Prostate gland (tissue), 2 donors: ENCODE measurements around the gene ZGPAT. TPM values are rescaled to one million over a fixed set of nuclear protein-coding genes. Genes with fewer than 3 reads are reported as not detected.
"Not testable (repeated sequence)": the region's sequence is repeated elsewhere in the genome, so short reads cannot be mapped to it uniquely, and the experiment has no call there.

ENCODE experiments used
- DNase-seq: peaks from one replicate; pipeline ENCODE4 v3.0.0-alpha.2; 2019; ENCODE audit warnings: low spot score
- H3K27ac ChIP-seq, 2 donors: fragments of 200-600 bp; sonication (generic); 2 replicates each; pipeline ENCODE4 v1.5.1; 2017 to 2019
- H3K27me3 ChIP-seq: fragments of 200-600 bp; sonication (generic); replicated peaks from 2 replicates; pipeline ENCODE4 v1.5.1; 2019; ENCODE audit not compliant: insufficient read depth
- H3K36me3 ChIP-seq, 2 donors: fragments of 200-600 bp; sonication (generic); 1 replicate in 1 of 2; 2 replicates in 1 of 2; pipeline versions ENCODE4 v1.5.1 to v1.8.1; 2017 to 2019
- H3K4me1 ChIP-seq: fragments of 200-600 bp; sonication (generic); replicated peaks from 2 replicates; pipeline ENCODE4 v1.5.1; 2019
- H3K4me3 ChIP-seq, 2 donors: fragments of 200-600 bp; sonication (generic); 2 replicates each; pipeline ENCODE4 v1.5.1; 2017 to 2019
- H3K9me3 ChIP-seq: fragments of 200-600 bp; sonication (generic); 2 replicates; pipeline ENCODE4 v1.5.1; 2017
- POLR2A ChIP-seq: fragments of 450-650 bp; IDR thresholded peaks from one replicate; pipeline ENCODE4 v1.6.1; 2016; ENCODE audit warnings: antibody characterized with exemption, mild to moderate bottlenecking
- POLR2AphosphoS5 ChIP-seq: sonication (generic); formaldehyde crosslinking; IDR thresholded peaks from one replicate; pipeline ENCODE4 v1.6.1; 2017; ENCODE audit warnings: antibody characterized with exemption
- whole genome bisulfite sequencing: methylation state at CpG from one replicate; pipeline ENCODE4 v1.1.5; 2018; 5-methylcytosine and 5-hydroxymethylcytosine counted together
- intact Hi-C: fragments of 100-400 bp; cut with DNase I; formaldehyde crosslinking; loops from one replicate; pipeline ENCODE4 v1.14.2; 2022
- total RNA-seq, 2 donors: library from RNA; depleted of rRNA; stranded (reverse); fragments of >200 nt; gene quantifications; one replicate each; pipeline ENCODE4 v1.1.0, GENCODE V29; 2016
- TF ChIP-seq, protein P1 (sequence below), 4 experiments: fragments of 200-600 bp in 2 of 4; fragments of 450-650 bp in 2 of 4; sonication (generic) in 2 of 4; IDR thresholded peaks; 1 replicate in 3 of 4; 2 replicates in 1 of 4; pipeline ENCODE4 v1.5.1; 2016 to 2019; ENCODE audit warnings: antibody characterized with exemption in 4 of 4, mild to moderate bottlenecking in 2 of 4, moderate library complexity in 2 of 4

Gene ZGPAT
- total RNA-seq, 2 donors from 2014 or later, result 29.3 to 55.5 TPM

GRCh38 chr20:63773571-63774241 lies 65.9 kb downstream of the ZGPAT start:
- WGBS, result 85% methylated on average over 27 of the region's 33 CpGs
- intact Hi-C loops, result loop anchor here (10.0 kb wide), 1 partner anchor 201 kb away; the partner anchor contains the start of gene SAMD10
- Histone ChIP-seq H3K27ac (no peak overlapping the region), H3K4me1 (no peaks in the 10 kb centered on the region), H3K4me3 (no peak overlapping the region), H3K27me3 (no peaks in the 10 kb centered on the region), H3K36me3 (no peaks in the 10 kb centered on the region), H3K9me3 (no peaks in the 10 kb centered on the region)
- TF ChIP-seq, protein P1, sequence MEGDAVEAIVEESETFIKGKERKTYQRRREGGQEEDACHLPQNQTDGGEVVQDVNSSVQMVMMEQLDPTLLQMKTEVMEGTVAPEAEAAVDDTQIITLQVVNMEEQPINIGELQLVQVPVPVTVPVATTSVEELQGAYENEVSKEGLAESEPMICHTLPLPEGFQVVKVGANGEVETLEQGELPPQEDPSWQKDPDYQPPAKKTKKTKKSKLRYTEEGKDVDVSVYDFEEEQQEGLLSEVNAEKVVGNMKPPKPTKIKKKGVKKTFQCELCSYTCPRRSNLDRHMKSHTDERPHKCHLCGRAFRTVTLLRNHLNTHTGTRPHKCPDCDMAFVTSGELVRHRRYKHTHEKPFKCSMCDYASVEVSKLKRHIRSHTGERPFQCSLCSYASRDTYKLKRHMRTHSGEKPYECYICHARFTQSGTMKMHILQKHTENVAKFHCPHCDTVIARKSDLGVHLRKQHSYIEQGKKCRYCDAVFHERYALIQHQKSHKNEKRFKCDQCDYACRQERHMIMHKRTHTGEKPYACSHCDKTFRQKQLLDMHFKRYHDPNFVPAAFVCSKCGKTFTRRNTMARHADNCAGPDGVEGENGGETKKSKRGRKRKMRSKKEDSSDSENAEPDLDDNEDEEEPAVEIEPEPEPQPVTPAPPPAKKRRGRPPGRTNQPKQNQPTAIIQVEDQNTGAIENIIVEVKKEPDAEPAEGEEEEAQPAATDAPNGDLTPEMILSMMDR (IDR thresholded peaks at IDR 0.05), result no peak
- no peak for TF ChIP-seq POLR2AphosphoS5
- no peak for TF ChIP-seq POLR2A
- DNase-seq, result no peak

DNA sequence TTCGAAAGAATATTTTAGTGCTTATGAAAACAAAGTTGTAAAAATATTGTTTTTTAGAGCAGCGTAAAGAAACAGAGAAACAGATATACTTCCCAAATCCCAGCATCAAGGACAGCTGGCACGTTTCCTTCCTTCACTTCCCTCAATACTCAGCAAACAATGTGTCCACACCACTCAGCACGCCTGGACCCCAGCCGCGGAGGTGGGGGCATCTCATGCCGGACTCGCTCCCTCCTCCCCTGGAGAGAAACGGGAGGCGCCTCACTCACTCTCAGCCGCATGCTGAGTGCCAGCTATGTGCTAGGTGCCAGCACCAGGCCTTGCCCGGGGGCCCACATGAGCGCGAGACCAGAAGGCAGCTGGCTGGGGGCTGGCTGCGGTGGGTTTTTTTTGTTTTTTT lies 66.5 kb downstream of the ZGPAT start:
- H3K4me1 ChIP-seq, result no peaks in the 10 kb centered on the region
- H3K27me3 ChIP-seq, result no peaks in the 10 kb centered on the region
- WGBS, result 71% methylated on average over 15 of the region's 15 CpGs
- no peaks in the 10 kb centered on the region for H3K9me3 ChIP-seq
- H3K27ac ChIP-seq, result no peak overlapping the region
- intact Hi-C loops, result loop anchor here (10.0 kb wide), 1 partner anchor 200 kb away; the partner anchor contains the start of gene SAMD10
- DNase-seq, result no peak
- H3K4me3 ChIP-seq, result no peak overlapping the region
- TF ChIP-seq POLR2A, result no peak
- H3K36me3 ChIP-seq, result no peaks in the 10 kb centered on the region

- Histone ChIP-seq H3K9me3 (no peaks in the 10 kb centered on the region), H3K27ac (no peak overlapping the region), H3K4me3 (peak overlapping the region in 1 of 2 donors; percentile 17), H3K27me3 (no peaks in the 10 kb centered on the region), H3K4me1 (no peaks in the 10 kb centered on the region), H3K36me3 (no peaks in the 10 kb centered on the region)
- no peak for DNase-seq
- intact Hi-C loops, result loop anchor here (10.0 kb wide), 1 partner anchor 199 kb away; the partner anchor contains the start of gene SAMD10
- WGBS, result 28% methylated on average over 59 of the region's 67 CpGs
- TF ChIP-seq, protein P1 (IDR thresholded peaks at IDR 0.05), result peak; percentile 44 to 75 (median 55)
- no peak for TF ChIP-seq POLR2A
- no peak for TF ChIP-seq POLR2AphosphoS5
Observed at GRCh38 chr20:63775096-63775978, 67.5 kb downstream of the ZGPAT start.

GRCh38 chr20:63776875-63777274 lies 69.0 kb downstream of the ZGPAT start:
- H3K4me3 ChIP-seq, DNase-seq, H3K9me3 ChIP-seq, H3K27ac ChIP-seq, H3K4me1 ChIP-seq, H3K36me3 ChIP-seq, H3K27me3 ChIP-seq: not testable (repeated sequence)
- intact Hi-C loops, result loop anchor here (10.0 kb wide), 1 partner anchor 198 kb away; the partner anchor contains the start of gene SAMD10
- 91% methylated on average over 23 of the region's 23 CpGs for WGBS

GRCh38 chr20:63777614-63778013 lies 69.8 kb downstream of the ZGPAT start:
- no peaks in the 10 kb centered on the region for H3K27me3 ChIP-seq
- intact Hi-C loops, result loop anchor here (10.0 kb wide), 1 partner anchor 197 kb away; the partner anchor contains the start of gene SAMD10
- H3K4me1 ChIP-seq, result no peaks in the 10 kb centered on the region
- 95% methylated on average over 13 of the region's 13 CpGs for WGBS
- TF ChIP-seq, protein P1 (IDR thresholded peaks at IDR 0.05), result no peak
- no peak for TF ChIP-seq POLR2A
- TF ChIP-seq POLR2AphosphoS5, result no peak
- H3K27ac ChIP-seq, result no peak overlapping the region
- H3K4me3 ChIP-seq, result no peak overlapping the region
- no peaks in the 10 kb centered on the region for H3K9me3 ChIP-seq
- H3K36me3 ChIP-seq, result no peaks in the 10 kb centered on the region
- DNase-seq, result no peak
